Measurements from ENCODE around the gene LRRC71.

GRCh38 chr1:156926175-156926574, 5.7 kb downstream of the LRRC71 start:
- TF ChIP-seq, protein P1, sequence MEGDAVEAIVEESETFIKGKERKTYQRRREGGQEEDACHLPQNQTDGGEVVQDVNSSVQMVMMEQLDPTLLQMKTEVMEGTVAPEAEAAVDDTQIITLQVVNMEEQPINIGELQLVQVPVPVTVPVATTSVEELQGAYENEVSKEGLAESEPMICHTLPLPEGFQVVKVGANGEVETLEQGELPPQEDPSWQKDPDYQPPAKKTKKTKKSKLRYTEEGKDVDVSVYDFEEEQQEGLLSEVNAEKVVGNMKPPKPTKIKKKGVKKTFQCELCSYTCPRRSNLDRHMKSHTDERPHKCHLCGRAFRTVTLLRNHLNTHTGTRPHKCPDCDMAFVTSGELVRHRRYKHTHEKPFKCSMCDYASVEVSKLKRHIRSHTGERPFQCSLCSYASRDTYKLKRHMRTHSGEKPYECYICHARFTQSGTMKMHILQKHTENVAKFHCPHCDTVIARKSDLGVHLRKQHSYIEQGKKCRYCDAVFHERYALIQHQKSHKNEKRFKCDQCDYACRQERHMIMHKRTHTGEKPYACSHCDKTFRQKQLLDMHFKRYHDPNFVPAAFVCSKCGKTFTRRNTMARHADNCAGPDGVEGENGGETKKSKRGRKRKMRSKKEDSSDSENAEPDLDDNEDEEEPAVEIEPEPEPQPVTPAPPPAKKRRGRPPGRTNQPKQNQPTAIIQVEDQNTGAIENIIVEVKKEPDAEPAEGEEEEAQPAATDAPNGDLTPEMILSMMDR (IDR thresholded peaks at IDR 0.05) = no peak
- no peak for TF ChIP-seq EZH2 (IDR thresholded peaks at IDR 0.05; ENCODE audit: borderline replicate concordance, insufficient read depth, low read depth, low read length, poor library complexity, severe bottlenecking)
